ENCODE measurements around the gene GGA1. TPM values are rescaled to one million over a fixed set of nuclear protein-coding genes. Genes with fewer than 3 reads are reported as not detected.

GGA1 gene
- total and polyA plus RNA-seq, 10 of the 15 experiments (the other 5 are each of a cell fraction or from before 2014, with no cell fraction given) = 1.4 to 79.4 (median 44.4) TPM

- no peak for TF ChIP-seq ZBTB33 (IDR thresholded peaks at IDR 0.05)
- no peak for TF ChIP-seq IRF5 (IDR thresholded peaks at IDR 0.05; ENCODE audit: borderline replicate concordance)
- TF ChIP-seq ZNF384 (IDR thresholded peaks at IDR 0.05; ENCODE audit: borderline replicate concordance, low read depth, low read length) = no peak
- no peak for TF ChIP-seq KDM1A (IDR thresholded peaks at IDR 0.05; ENCODE audit: borderline replicate concordance)
- TF ChIP-seq EZH2 (IDR thresholded peaks at IDR 0.05; ENCODE audit: borderline replicate concordance, control insufficient read depth, low read depth, low read length) = no peak
- no peak for TF ChIP-seq RELA (IDR thresholded peaks at IDR 0.05; ENCODE audit: borderline replicate concordance, partially characterized antibody)
- no peak for TF ChIP-seq RAD51 (IDR thresholded peaks at IDR 0.05)
- TF ChIP-seq ZBTB11 (CRISPR knock-in tag; IDR thresholded peaks at IDR 0.05) = no peak
- peak; percentile 72; the same call in 1 of the 2 replicates for TF ChIP-seq GATAD2B (conservative IDR thresholded peaks at IDR 0.05; ENCODE audit: low read depth)
- TF ChIP-seq NRF1 (conservative IDR thresholded peaks at IDR 0.05; ENCODE audit: low read depth, low read length) = no peak
- no peak for TF ChIP-seq TCF7 (IDR thresholded peaks at IDR 0.05; ENCODE audit: borderline replicate concordance)
- TF ChIP-seq KLF5 (IDR thresholded peaks at IDR 0.05; ENCODE audit: partially characterized antibody) = peak; percentile 55
- TF ChIP-seq ELK1 (IDR thresholded peaks at IDR 0.05; ENCODE audit: low read depth, low read length) = no peak
- TF ChIP-seq FOXM1 (IDR thresholded peaks at IDR 0.05; ENCODE audit: low read depth, low read length) = no peak
- no peak for TF ChIP-seq WRNIP1 (IDR thresholded peaks at IDR 0.05; ENCODE audit: borderline replicate concordance, low read depth, low read length)
- TF ChIP-seq RCOR1 (conservative IDR thresholded peaks at IDR 0.05; ENCODE audit: low read depth, low read length) = no peak
- TF ChIP-seq ZNF24 (IDR thresholded peaks at IDR 0.05) = no peak
These were observed 49.8 kb downstream of the GGA1 start, which contains the start of gene PDXP (continued) for GRCh38 chr22:37658133-37659065.

Data from GM12878 (cell line).